ENCODE measurements around the gene MYLK.

MYLK gene

GRCh38 chr3:123584284-123584987 lies 299.7 kb downstream of the MYLK start:
- DNase-seq, result no peak

GRCh38 chr3:123583561-123583960 lies 300.6 kb downstream of the MYLK start:
- no peak for DNase-seq

GRCh38 chr3:123582315-123582714 lies 301.8 kb downstream of the MYLK start:
- no peak for DNase-seq

- no peak for DNase-seq
Observed at GRCh38 chr3:123576122-123576521, 308.0 kb downstream of the MYLK start.

GRCh38 chr3:123571973-123572365 lies 312.2 kb downstream of the MYLK start:
- no peak for DNase-seq

GRCh38 chr3:123571264-123571972 lies 312.7 kb downstream of the MYLK start:
- DNase-seq, result no peak

GRCh38 chr3:123568875-123569274 lies 315.3 kb downstream of the MYLK start:
- peak; percentile 53 for DNase-seq

GRCh38 chr3:123568034-123568433 lies 316.1 kb downstream of the MYLK start:
- no peak for DNase-seq

- no peak for DNase-seq
Observed at GRCh38 chr3:123564056-123564455, 320.1 kb downstream of the MYLK start.

- DNase-seq, result no peak
Observed at GRCh38 chr3:123562547-123562946, 321.6 kb downstream of the MYLK start.

- no peak for DNase-seq
Observed at GRCh38 chr3:123561188-123561587, 322.9 kb downstream of the MYLK start.
